HG02981 (cell line): ENCODE data around the gene CTNND2.

Experiments used
- ATAC-seq: cut with Tn5 transposase; IDR thresholded peaks from one replicate; pipeline ENCODE4 v1.9.1; 2021; ENCODE audit warnings: mild to moderate bottlenecking, moderate library complexity; ENCODE audit not compliant: unreplicated experiment

Gene CTNND2

GRCh38 chr5:11052871-11053270 lies 851.4 kb downstream of the CTNND2 start:
- ATAC-seq, result no peak

GRCh38 chr5:11050596-11051304 lies 853.5 kb downstream of the CTNND2 start:
- ATAC-seq, result no peak

GRCh38 chr5:11048760-11049159 lies 855.5 kb downstream of the CTNND2 start:
- ATAC-seq, result no peak

GRCh38 chr5:11047625-11048024 lies 856.6 kb downstream of the CTNND2 start:
- ATAC-seq, result no peak

GRCh38 chr5:11047030-11047429 lies 857.2 kb downstream of the CTNND2 start:
- no peak for ATAC-seq

GRCh38 chr5:11046160-11046559 lies 858.1 kb downstream of the CTNND2 start:
- no peak for ATAC-seq

- ATAC-seq, result no peak
These were observed 858.8 kb downstream of the CTNND2 start for GRCh38 chr5:11045411-11045810.

GRCh38 chr5:11044581-11044980 lies 859.7 kb downstream of the CTNND2 start:
- ATAC-seq, result no peak

- ATAC-seq, result no peak
These were observed 860.4 kb downstream of the CTNND2 start for GRCh38 chr5:11043881-11044280.

- ATAC-seq, result peak; percentile 43
These were observed 863.9 kb downstream of the CTNND2 start for GRCh38 chr5:11040345-11040744.

- no peak for ATAC-seq
These were observed 865.5 kb downstream of the CTNND2 start for GRCh38 chr5:11038772-11039171.

GRCh38 chr5:11037941-11038340 lies 866.3 kb downstream of the CTNND2 start:
- ATAC-seq, result no peak

GRCh38 chr5:11037080-11037479 lies 867.2 kb downstream of the CTNND2 start:
- peak; percentile 44 for ATAC-seq

GRCh38 chr5:11030671-11031070 lies 873.6 kb downstream of the CTNND2 start:
- ATAC-seq, result no peak

GRCh38 chr5:11027660-11028059 lies 876.6 kb downstream of the CTNND2 start:
- peak; percentile 56 for ATAC-seq

- no peak for ATAC-seq
These were observed 877.7 kb downstream of the CTNND2 start for GRCh38 chr5:11026543-11026942.

- no peak for ATAC-seq
These were observed 880.3 kb downstream of the CTNND2 start for GRCh38 chr5:11023945-11024344.

GRCh38 chr5:11013793-11014192 lies 890.5 kb downstream of the CTNND2 start:
- no peak for ATAC-seq

GRCh38 chr5:11012295-11012694 lies 892.0 kb downstream of the CTNND2 start:
- ATAC-seq, result no peak

GRCh38 chr5:11010429-11011210 lies 893.6 kb downstream of the CTNND2 start:
- ATAC-seq, result no peak

- no peak for ATAC-seq
These were observed 894.7 kb downstream of the CTNND2 start for GRCh38 chr5:11009576-11009975.

- ATAC-seq, result no peak
These were observed 896.9 kb downstream of the CTNND2 start for GRCh38 chr5:11007269-11007870.
